ENCODE measurements around the gene RNF217.

DNA sequence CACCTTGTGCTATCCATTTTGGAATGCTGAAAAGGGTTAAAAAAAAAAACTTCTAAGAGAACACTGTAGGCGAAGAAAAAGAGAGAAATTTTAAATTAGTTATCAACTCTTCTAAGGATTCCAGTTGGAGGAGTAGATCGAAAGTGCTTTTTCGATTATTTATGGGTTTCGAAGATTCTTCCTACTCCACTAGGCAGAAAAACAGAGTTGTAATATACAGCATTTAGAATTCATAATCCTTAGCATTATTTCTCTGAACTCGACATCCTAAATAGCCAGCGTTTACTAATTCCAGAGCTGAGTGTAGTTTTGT is 817 bp upstream of the RNF217 start:
- TF ChIP-seq, protein P1, sequence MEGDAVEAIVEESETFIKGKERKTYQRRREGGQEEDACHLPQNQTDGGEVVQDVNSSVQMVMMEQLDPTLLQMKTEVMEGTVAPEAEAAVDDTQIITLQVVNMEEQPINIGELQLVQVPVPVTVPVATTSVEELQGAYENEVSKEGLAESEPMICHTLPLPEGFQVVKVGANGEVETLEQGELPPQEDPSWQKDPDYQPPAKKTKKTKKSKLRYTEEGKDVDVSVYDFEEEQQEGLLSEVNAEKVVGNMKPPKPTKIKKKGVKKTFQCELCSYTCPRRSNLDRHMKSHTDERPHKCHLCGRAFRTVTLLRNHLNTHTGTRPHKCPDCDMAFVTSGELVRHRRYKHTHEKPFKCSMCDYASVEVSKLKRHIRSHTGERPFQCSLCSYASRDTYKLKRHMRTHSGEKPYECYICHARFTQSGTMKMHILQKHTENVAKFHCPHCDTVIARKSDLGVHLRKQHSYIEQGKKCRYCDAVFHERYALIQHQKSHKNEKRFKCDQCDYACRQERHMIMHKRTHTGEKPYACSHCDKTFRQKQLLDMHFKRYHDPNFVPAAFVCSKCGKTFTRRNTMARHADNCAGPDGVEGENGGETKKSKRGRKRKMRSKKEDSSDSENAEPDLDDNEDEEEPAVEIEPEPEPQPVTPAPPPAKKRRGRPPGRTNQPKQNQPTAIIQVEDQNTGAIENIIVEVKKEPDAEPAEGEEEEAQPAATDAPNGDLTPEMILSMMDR (IDR thresholded peaks at IDR 0.05) = no peak
- TF ChIP-seq TCF7L2 (IDR thresholded peaks at IDR 0.05; ENCODE audit: low read depth, low read length) = no peak
- TF ChIP-seq, protein P2, sequence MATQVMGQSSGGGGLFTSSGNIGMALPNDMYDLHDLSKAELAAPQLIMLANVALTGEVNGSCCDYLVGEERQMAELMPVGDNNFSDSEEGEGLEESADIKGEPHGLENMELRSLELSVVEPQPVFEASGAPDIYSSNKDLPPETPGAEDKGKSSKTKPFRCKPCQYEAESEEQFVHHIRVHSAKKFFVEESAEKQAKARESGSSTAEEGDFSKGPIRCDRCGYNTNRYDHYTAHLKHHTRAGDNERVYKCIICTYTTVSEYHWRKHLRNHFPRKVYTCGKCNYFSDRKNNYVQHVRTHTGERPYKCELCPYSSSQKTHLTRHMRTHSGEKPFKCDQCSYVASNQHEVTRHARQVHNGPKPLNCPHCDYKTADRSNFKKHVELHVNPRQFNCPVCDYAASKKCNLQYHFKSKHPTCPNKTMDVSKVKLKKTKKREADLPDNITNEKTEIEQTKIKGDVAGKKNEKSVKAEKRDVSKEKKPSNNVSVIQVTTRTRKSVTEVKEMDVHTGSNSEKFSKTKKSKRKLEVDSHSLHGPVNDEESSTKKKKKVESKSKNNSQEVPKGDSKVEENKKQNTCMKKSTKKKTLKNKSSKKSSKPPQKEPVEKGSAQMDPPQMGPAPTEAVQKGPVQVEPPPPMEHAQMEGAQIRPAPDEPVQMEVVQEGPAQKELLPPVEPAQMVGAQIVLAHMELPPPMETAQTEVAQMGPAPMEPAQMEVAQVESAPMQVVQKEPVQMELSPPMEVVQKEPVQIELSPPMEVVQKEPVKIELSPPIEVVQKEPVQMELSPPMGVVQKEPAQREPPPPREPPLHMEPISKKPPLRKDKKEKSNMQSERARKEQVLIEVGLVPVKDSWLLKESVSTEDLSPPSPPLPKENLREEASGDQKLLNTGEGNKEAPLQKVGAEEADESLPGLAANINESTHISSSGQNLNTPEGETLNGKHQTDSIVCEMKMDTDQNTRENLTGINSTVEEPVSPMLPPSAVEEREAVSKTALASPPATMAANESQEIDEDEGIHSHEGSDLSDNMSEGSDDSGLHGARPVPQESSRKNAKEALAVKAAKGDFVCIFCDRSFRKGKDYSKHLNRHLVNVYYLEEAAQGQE (IDR thresholded peaks at IDR 0.05; ENCODE audit: insufficient read depth in 1 of 2, low read depth in 2 of 2, low read length in 1 of 2) = no peak
- no peak for TF ChIP-seq POLR2AphosphoS5 (IDR thresholded peaks at IDR 0.05; ENCODE audit: low read depth, low read length)
